Endothelial cell of umbilical vein (primary cell): ENCODE measurements around the gene TGM3. TPM values are rescaled to one million over a fixed set of nuclear protein-coding genes. Genes with fewer than 3 reads are reported as not detected.

Experiments
- BruUV-seq: library from RNA; stranded (reverse); fragments of 400-500 nt; replicated peaks from 2 replicates; lab custom pipeline; 2021; lab: Mats Ljungman, UMichigan
- CTCF ChIA-PET: fragments of 300-600, 350-600 bp; sonication (Branson Sonifier 250); formaldehyde crosslinking; loops from one replicate; lab custom pipeline; 2021; ENCODE audit warnings: antibody characterized with exemption, inconsistent platforms; lab: Charles Lee
- POLR2A ChIA-PET: fragments of 300-600, 350-600 bp; sonication (Branson Sonifier 250); formaldehyde crosslinking; loops from one replicate; lab custom pipeline; 2021; ENCODE audit warnings: antibody characterized with exemption, inconsistent platforms; lab: Charles Lee
- DNase-seq: peaks from one replicate; pipeline ENCODE4 v3.0.0-alpha.2; 2011; ENCODE audit warnings: low read depth, low spot score
- FAIRE-seq: peaks from 2 replicates; lab custom pipeline; 2011; peaks lifted over from hg19 to GRCh38; lab: Jason Lieb, UNC
- H2AFZ ChIP-seq: 2 replicates; pipeline ENCODE4 v1.6.0; 2012; ENCODE audit warnings: low read depth, low read length, control low read depth, inconsistent platforms
- H3K27ac ChIP-seq: 2 replicates; pipeline ENCODE4 v1.5.1; 2011; ENCODE audit warnings: low read depth, mild to moderate bottlenecking, control low read depth, low read length, moderate library complexity; ENCODE audit not compliant: insufficient read depth
- H3K27me3 ChIP-seq, 2 experiments: 2 replicates each; pipeline versions ENCODE4 v1.6.0 to v1.6.1; 2011; ENCODE audit warnings: low read length in 2 of 2, mixed read lengths in 1 of 2; ENCODE audit not compliant: control insufficient read depth in 2 of 2, insufficient read depth in 2 of 2
- H3K36me3 ChIP-seq, 2 experiments: 2 replicates in 1 of 2; 3 replicates in 1 of 2; pipeline ENCODE4 v1.5.1; 2011; ENCODE audit warnings: low read length in 2 of 2, mild to moderate bottlenecking in 1 of 2, moderate library complexity in 1 of 2; ENCODE audit not compliant: control insufficient read depth in 2 of 2, insufficient read depth in 2 of 2; ENCODE audit errors: extremely low read depth in 1 of 2
- H3K4me1 ChIP-seq: 3 replicates; pipeline ENCODE4 v1.5.1; 2011; ENCODE audit warnings: mild to moderate bottlenecking, low read length; ENCODE audit not compliant: control insufficient read depth, insufficient read depth; ENCODE audit errors: extremely low read depth
- H3K4me2 ChIP-seq: 2 replicates; pipeline ENCODE4 v1.6.1; 2011; ENCODE audit warnings: low read length, control low read depth, mixed read lengths; ENCODE audit not compliant: insufficient read depth
- H3K4me3 ChIP-seq, 3 experiments: fragments of 200-600 bp in 1 of 3; sonication (generic), shearing (Covaris generic) in 1 of 3; replicated peaks in 1 of 3; 2 replicates each; pipeline ENCODE4 v1.5.1; 2011 to 2016; ENCODE audit warnings: control low read depth in 3 of 3, low read length in 3 of 3, mild to moderate bottlenecking in 2 of 3, inconsistent platforms in 1 of 3, low read depth in 1 of 3, moderate library complexity in 1 of 3; ENCODE audit not compliant: insufficient read depth in 1 of 3
- H3K79me2 ChIP-seq: 2 replicates; pipeline ENCODE4 v1.6.0; 2012; ENCODE audit warnings: low read length, inconsistent platforms; ENCODE audit not compliant: control insufficient read depth, insufficient read depth
- H3K9ac ChIP-seq: replicated peaks from 2 replicates; pipeline ENCODE3; 2011; ENCODE audit warnings: low read length, control low read depth; ENCODE audit not compliant: insufficient read depth; ENCODE audit errors: extremely low read depth
- H3K9me1 ChIP-seq: replicated peaks from 3 replicates; pipeline ENCODE4 v1.6.0; 2011; ENCODE audit warnings: mild to moderate bottlenecking, low read length; ENCODE audit not compliant: control insufficient read depth, insufficient read depth; ENCODE audit errors: extremely low read depth
- H3K9me3 ChIP-seq: replicated peaks from 2 replicates; pipeline ENCODE4 v1.5.1; 2012; ENCODE audit warnings: low read length, inconsistent platforms; ENCODE audit not compliant: control insufficient read depth, insufficient read depth
- H4K20me1 ChIP-seq: replicated peaks from 2 replicates; pipeline ENCODE3; 2011; ENCODE audit warnings: mild to moderate bottlenecking, low read length; ENCODE audit not compliant: control insufficient read depth, insufficient read depth; ENCODE audit errors: extremely low read depth
- CTCF ChIP-seq, 2 donors: IDR thresholded peaks; 1 replicate in 1 of 2; 2 replicates in 1 of 2; pipeline ENCODE4 v1.5.1; 2011; ENCODE audit warnings: low read length in 2 of 2, mild to moderate bottlenecking in 2 of 2, moderate library complexity in 2 of 2, control low read depth in 1 of 2, inconsistent platforms in 1 of 2, low read depth in 1 of 2; ENCODE audit not compliant: insufficient read depth in 1 of 2; ENCODE audit errors: extremely low read depth in 1 of 2
- FOS ChIP-seq: IDR thresholded peaks from 2 replicates; pipeline ENCODE4 v1.6.1; 2011; ENCODE audit warnings: mild to moderate bottlenecking, low read length, moderate library complexity, borderline replicate concordance; ENCODE audit not compliant: insufficient read depth
- GATA2 ChIP-seq: IDR thresholded peaks from 2 replicates; pipeline ENCODE4 v1.7.0; 2011; ENCODE audit warnings: low read depth, mild to moderate bottlenecking, moderate library complexity, mixed read lengths, low read length; ENCODE audit not compliant: insufficient read length, insufficient read depth
- JUN ChIP-seq: IDR thresholded peaks from 2 replicates; pipeline ENCODE4 v1.6.1; 2011; ENCODE audit warnings: borderline replicate concordance, low read depth; ENCODE audit not compliant: insufficient read length, insufficient read depth
- MAX ChIP-seq: IDR thresholded peaks from 2 replicates; pipeline ENCODE4 v1.6.1; 2011; ENCODE audit not compliant: insufficient read depth, insufficient read length
- MYC ChIP-seq: IDR thresholded peaks from one replicate; pipeline ENCODE4 v1.6.1; 2011; ENCODE audit warnings: mild to moderate bottlenecking, low read depth, low read length
- POLR2AphosphoS5 ChIP-seq: IDR thresholded peaks from 2 replicates; pipeline ENCODE4 v1.6.1; 2012; ENCODE audit warnings: low read depth, mild to moderate bottlenecking, control low read depth, low read length, moderate library complexity; ENCODE audit not compliant: insufficient read depth
- dilution Hi-C: fragments of 300-500 bp; cut with MboI; formaldehyde crosslinking; loops from one replicate; pipeline ENCODE4 v1.15.0; 2019; ENCODE audit warnings: low sequenced_read_pairs; ENCODE audit not compliant: extremely low pct_ligation_motif_present
- intact Hi-C: fragments of 100-400 bp; cut with micrococcal nuclease; formaldehyde crosslinking; loops from one replicate; pipeline ENCODE4 v1.10.0; 2022
- polyA plus RNA-seq, 4 experiments: library from polyadenylated mRNA; depleted of rRNA in 3 of 4; stranded (reverse) in 3 of 4; unstranded in 1 of 4; fragments of >200 nt; gene quantifications; 2 replicates each; pipeline versions ENCODE4 v1.2.1 to v1.2.3, GENCODE V29; 2011 to 2012; ENCODE audit warnings: missing spikeins in 1 of 4
- total RNA-seq: library from RNA; stranded (reverse); gene quantifications from 2 replicates; pipeline ENCODE4 v1.2.3, GENCODE V29; 2021

TGM3 gene
- total and polyA plus RNA-seq, 2 donors (not counting 3 experiments of a cell fraction or from before 2014, with no cell fraction given), result not detected

GRCh38 chr20:2382833-2383232, 87.0 kb downstream of the TGM3 start:
- intact Hi-C loops (no loop called here), dilution Hi-C loops (no loop called here)
- Histone ChIP-seq H3K9me1 (no peaks in the 10 kb centered on the region), H3K4me3 (no peak overlapping the region), H3K4me2 (no peak overlapping the region), H3K9ac (no peak overlapping the region), H2AFZ (no peak overlapping the region), H3K27me3 (no peaks in the 10 kb centered on the region), H3K4me1 (no peaks in the 10 kb centered on the region), H3K9me3 (no peaks in the 10 kb centered on the region), H3K79me2 (no peaks in the 10 kb centered on the region), H4K20me1 (no peaks in the 10 kb centered on the region), H3K36me3 (no peaks in the 10 kb centered on the region), H3K27ac (no peak overlapping the region)
- DNase-seq (no peak), FAIRE-seq (no peak)
- CTCF ChIA-PET, result interaction anchor here (1.3 kb wide), 1 partner anchor 11 kb away, joined by 4 read pairs; no protein-coding TSS in a partner anchor
- TF ChIP-seq GATA2 (no peak), POLR2AphosphoS5 (no peak), MAX (no peak), MYC (no peak), CTCF (IDR thresholded peaks at IDR 0.05; ENCODE audit: extremely low read depth in 1 of 2, insufficient read depth in 1 of 2, low read depth in 1 of 2, low read length in 2 of 2) (no peak)
- BruUV-seq, result no TSS peak
- POLR2A ChIA-PET, result no interaction called here

GRCh38 chr20:2385026-2385425, 89.2 kb downstream of the TGM3 start:
- CTCF ChIA-PET, result interaction anchor here (1.2 kb wide), 1 partner anchor 67 kb away, joined by 3 read pairs; no protein-coding TSS in a partner anchor
- BruUV-seq, result no TSS peak
- no peak for FAIRE-seq

More at GRCh38 chr20:2385026-2385425, 89.2 kb downstream of the TGM3 start:
- Histone ChIP-seq H3K9ac (no peak overlapping the region), H3K36me3 (no peaks in the 10 kb centered on the region), H3K9me3 (no peaks in the 10 kb centered on the region), H3K4me1 (no peaks in the 10 kb centered on the region), H2AFZ (no peak overlapping the region), H3K9me1 (no peaks in the 10 kb centered on the region), H3K27me3 (no peaks in the 10 kb centered on the region), H3K27ac (no peak overlapping the region), H3K4me2 (no peak overlapping the region), H4K20me1 (no peaks in the 10 kb centered on the region), H3K4me3 (no peak overlapping the region), H3K79me2 (no peaks in the 10 kb centered on the region)
- intact Hi-C loops (no loop called here), dilution Hi-C loops (no loop called here)
- POLR2A ChIA-PET, result interaction anchor here (0.6 kb wide), 1 partner anchor 267 kb away, joined by 4 read pairs; no protein-coding TSS in a partner anchor
- TF ChIP-seq JUN (no peak), FOS (no peak), MYC (no peak), GATA2 (no peak), CTCF (IDR thresholded peaks at IDR 0.05; ENCODE audit: extremely low read depth in 1 of 2, insufficient read depth in 1 of 2, low read depth in 1 of 2, low read length in 2 of 2) (no peak), POLR2AphosphoS5 (no peak), MAX (no peak)
- no peak for DNase-seq
